Measurements from ENCODE around the gene DLL3.

Gene DLL3

DNA sequence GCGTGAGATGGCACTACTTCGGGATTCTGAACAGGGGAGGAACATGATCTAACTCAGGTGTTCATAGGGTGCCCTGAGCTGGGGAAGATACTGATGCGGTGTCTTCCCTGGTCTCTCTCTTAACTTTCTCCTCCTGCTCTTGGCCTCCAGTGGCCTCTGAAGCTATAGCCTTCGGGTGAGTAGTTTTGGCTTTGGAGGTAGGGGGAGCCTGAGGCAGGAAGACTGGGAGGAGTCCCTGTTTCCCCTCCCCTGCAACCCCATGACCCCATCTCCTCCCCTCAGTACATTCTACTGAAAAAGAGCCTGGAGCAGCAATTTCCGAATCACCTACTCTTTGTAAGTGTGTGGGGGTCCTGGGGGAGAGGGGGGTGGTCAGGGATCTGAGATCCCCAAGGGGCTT is 19.7 kb downstream of the DLL3 start:
- no peak for DNase-seq

DNA sequence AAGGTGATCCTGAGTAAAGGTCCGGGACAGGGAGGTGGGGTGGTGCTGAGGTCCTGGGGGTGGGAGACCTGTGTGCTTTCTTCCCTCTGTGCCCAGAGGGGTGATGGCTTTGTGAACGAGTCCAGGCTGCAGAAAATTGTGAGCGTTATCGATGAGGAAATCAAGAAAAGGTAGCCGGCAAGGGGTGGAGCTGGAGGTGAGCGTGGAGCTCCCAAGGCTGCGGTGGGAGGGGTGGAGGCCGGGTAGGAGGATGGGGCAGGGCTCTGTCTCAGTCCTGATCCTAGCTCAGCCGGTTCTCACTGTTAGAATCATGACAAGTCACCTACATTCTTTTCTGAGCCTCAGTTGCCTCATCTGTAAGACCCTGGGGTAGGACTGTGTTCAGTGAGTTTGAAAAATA is 20.2 kb downstream of the DLL3 start:
- DNase-seq: no peak

DNA sequence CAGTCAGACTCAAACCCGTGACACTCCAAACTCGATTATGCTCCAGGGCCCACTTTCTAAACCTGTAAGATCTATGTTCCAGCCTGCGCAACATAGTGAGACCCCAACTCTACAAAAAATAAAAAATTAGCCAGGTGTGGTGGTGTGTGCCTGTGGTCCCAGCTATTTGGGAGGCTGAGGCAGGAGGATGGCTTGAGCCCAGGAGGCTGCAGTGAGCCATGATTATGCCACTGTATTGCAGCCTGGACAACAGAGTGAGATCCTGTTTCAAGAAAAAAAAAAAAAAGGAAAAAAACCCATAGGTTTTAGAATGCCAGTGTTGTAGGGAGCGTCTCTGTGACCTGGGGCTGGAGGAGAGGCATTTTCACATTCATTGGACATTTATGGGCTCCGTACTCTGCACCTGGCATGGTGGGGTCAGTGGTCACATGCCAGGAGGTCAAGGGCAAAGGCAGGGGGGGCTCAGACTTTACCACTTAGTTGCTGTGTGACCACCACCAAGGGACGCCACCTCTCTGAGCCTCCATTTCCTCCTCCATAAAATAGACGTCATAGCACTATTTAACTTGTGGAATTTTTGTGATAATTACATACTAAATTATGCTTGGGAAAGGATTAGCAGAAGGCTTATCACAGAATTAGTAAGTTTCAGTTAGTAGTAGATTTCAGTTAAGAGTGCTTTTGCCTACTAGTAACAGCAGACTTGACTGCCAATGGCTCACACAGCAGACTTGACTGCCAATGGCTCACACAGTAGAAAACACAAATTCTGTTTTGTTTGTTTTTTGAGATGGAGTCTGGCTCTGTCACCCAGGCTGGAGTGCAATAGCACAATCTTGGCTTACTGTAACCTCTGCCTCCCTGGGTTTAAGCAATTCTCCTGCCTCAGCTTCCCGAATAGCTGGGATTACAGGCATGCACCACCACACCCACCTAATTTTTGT is 22.1 kb downstream of the DLL3 start:
- DNase-seq: no peak

DNA sequence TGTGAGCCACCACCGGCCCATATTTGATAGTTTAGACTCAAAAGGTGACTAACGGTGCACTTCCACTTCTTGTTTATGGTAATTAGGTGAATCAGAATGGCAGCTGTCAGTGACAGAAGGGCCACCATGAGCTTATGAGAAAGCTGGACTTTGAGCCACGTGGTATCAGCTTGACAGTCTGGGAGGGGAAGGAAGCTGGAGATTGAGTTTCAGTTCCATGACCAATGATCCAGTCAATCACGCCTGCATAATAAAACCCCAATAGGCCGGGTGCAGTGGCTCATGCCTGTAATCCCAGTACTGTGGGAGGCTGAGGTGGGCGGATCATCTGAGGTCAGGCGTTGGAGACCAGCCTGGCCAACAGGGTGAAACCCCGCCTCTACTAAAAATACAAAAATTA is 25.7 kb downstream of the DLL3 start:
- no peak for DNase-seq

DNA sequence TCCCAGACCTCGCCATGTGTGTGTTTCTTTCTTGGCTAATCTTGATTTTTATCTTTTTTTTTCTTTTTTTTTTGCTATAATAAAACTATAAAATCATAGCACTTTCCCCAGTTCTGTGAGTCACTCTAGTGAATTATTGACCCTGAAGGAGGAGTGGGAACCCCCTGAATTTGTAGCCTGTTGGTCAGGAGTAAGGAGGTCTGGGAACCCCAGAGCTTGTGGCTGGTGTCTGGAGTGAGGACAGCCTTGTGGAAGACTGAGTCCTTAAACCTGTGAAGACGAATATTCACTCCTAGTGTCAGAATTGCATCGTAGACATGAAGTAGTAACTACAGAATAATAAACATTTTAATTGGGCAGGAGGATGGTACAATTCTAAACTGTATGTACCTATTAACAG is 26.5 kb downstream of the DLL3 start:
- no peak for DNase-seq

DNA sequence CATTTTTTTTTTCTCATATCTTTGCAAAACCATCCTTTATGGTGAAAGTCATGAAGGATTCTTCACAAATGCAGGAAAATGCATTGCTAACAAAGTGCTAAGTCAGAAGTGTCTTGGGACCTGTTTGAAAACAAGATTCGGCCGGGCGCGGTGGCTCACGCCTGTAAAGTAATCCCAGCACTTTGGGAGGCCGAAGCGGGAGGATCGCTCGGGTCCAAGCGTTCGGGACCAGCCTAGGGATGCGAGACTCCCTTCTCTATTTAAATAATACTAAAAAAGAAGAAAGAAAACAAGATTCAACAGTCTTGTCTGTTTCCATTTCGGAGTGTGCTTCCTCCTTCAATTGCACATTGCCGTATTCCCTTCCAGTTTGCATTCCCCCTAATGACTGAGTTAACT is 33.1 kb downstream of the DLL3 start:
- DNase-seq: no peak

DNA sequence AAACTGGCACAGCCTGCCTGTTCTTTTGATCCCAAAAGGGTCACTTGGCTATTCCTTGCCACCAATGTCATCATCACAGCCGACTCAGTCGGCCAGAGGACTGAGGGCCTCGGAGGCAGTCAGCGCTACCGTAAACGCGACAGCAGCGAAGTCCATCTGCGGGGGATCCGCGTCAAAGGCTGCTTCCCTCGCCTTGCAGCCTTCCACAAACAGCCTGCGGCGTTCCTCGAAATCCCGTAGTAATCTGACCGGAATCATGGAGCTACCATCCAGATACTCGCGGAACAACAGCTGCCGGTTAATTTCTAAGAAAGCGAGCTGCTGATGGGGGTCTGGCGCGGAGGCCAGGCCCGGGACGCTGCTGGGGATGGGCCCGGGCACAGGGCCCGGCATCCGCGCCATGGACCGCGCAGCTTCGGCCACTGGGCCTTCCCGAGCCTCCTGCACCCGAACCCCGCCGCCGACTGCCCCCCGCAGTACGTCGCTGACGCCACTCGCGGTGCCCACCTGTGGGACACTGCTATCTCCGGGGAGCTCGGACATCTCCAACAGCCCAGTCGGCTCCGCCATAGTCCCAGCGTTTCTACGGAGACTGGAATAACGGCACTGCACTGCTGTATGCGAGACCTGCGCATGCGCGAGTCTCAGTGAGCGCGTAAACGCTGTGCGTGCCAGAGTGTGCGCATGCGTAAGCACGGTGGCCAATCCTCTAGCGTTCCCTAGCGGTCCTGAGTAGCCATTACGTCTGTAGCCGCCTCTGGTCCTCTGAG is 33.7 kb downstream of the DLL3 start, which contains the start of gene EID2B:
Gene EID2B, minus strand, starts transcription at position 620 of the 770 bp plus-strand sequence. Its CDS starts 50 bp downstream, at position 570.
- DNase-seq: peak; percentile 90

DNA sequence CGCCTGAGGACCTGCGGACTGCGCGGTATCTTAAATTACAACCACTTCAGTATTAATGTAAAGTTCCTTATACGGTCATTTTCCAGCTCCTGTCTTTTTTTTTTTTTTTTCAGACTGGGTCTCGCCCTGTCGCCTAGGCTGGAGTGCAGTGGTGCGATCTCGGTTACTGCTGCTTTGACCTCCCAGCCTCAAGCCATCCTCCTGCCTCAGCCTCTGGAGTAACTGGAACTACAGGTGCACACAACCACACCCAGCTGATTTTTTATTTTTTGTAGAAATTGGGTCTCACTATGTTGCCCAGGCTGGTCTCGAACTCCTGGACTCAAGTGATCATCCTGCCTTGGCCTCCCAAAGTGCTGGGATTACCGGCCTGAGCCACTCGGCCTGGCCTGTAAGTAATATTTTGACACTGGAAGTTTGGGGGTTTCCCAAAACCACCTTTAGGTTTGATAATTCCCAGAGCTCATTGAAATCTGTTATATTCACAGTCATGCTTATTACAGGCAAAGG is 34.3 kb downstream of the DLL3 start:
- DNase-seq: no peak

DNA sequence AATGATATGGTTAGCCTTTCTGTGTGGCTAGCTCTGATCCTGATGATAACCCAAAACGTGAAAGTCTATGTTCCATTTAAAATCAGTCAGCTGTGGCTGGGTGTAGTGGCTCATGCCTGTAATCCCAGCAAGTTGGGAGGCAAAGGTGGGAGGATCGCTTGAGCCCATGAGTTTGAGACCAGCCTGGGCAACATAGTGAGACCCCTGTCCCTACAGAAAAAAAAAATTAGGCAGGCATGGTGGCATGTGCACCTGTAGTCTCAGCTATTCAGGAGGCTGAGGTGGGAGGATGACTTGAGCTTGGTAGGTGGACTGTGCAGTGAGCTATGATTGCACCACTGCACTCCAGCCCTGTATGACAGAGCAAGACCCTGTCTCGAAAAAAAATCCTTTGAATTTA is 35.0 kb downstream of the DLL3 start:
- DNase-seq: no peak

DNA sequence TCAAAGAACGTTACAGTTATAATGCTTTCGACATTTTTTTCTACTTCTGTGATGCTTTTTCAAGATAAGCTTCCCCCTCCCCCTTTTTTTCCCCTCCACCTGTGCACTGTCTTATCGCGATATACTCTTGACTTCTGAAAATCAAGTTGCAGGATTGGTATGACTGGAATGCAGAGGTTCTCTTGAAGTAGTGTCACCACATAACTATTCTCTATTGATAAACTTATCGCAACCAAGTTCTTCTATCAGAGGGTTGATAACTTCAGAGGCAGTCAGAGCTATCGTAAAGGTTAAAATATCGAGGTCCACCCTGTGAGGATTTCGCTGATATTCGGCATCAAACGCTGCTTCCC is 40.4 kb downstream of the DLL3 start:
- no peak for DNase-seq

DNA sequence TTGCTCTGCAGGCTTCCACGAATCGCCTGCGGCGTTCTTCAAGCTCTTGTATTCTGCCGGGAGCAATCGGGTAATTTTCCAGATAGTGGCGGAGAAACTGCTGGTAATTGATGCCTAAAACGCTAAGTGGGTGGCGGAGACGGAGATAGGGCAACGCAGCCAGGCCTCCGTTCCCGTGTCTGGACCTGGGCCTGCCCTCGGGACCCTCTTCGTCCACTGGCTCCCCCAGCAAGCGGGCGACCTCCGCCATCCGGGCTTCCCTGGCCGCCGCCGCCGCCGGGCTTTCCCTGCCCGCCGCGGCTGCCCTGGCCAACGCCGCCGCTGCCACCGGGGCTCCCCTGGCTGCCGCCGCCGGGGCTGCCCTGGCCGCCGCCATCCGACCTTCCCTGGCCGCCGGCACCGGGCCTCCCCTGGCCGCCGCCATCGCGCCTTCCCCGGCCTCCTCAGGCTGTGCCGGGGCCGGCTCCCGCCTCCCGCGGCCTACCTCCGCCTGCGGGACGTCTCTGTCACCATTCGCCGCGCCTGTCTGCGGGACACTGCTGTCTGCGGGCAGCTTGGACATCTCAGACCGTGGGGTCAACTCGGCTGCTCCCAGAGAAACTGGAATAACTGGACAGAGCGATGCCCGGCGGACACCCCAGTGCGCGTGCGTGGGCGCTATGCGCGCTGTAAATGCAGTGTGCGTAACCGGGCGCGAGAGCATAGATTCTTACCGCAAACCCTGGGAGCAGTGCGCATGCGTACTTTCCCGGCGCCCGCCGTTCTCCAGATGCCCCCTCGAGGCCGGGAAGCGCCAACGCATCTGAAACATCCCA is 41.0 kb downstream of the DLL3 start, which contains the start of gene EID2:
Gene EID2, minus strand, starts transcription at position 644 of the 815 bp plus-strand sequence. Its CDS starts 82 bp downstream, at position 562.
- DNase-seq: peak; percentile 85

DNA sequence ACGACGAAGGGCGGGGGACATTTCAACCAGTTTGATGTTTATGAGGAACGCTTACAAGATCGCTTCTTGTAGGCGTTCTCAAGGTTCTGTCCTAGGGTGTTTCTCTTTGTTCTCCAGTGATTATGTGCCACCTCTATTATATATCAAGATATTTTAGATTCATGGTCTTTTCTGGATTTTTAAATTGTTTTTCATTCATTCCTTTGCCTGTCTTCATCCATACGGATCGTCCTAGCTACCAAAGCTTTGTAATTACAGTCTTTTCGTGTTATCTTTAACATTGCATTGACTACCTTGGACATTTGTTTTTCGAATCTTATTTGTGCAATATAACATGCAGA is 41.6 kb downstream of the DLL3 start:
- no peak for DNase-seq

DNA sequence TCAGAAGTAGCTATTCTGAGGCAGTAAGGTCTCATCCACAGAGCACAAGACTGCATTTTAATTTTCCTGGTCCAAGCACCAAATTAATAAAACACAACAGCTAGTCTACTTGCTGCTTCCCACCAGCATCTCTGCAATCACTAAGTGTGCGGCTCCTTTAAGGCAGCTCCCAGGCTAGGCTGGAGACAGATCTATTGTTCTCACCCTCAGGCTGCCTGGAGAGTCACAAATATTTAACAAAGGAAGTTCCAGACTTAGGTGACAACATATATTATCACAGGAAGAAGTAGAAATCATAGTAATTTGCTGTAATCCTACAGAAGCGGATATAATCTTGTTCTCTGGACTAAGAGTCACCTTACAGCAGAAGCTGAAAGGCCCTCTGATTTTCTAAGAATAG is 43.5 kb downstream of the DLL3 start:
- no peak for DNase-seq

DNA sequence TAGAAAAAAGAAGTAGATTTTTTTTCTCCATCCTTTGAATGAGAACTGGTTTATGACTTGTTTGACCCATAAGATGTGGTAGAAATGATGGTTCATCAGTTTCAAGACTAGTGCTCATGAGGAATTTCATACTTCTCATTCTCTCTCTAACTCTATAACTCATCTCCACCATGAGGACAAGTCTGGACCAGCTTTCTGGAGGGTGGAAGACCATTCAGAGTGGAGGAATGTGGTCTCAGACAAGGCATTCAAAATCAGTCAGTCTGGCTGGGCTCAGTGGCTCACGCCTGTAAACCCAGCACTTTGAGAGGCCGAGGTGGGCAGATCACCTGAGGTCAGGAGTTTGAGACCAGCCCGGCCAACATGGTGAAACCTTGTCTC is 44.7 kb downstream of the DLL3 start:
- DNase-seq: no peak

DNA sequence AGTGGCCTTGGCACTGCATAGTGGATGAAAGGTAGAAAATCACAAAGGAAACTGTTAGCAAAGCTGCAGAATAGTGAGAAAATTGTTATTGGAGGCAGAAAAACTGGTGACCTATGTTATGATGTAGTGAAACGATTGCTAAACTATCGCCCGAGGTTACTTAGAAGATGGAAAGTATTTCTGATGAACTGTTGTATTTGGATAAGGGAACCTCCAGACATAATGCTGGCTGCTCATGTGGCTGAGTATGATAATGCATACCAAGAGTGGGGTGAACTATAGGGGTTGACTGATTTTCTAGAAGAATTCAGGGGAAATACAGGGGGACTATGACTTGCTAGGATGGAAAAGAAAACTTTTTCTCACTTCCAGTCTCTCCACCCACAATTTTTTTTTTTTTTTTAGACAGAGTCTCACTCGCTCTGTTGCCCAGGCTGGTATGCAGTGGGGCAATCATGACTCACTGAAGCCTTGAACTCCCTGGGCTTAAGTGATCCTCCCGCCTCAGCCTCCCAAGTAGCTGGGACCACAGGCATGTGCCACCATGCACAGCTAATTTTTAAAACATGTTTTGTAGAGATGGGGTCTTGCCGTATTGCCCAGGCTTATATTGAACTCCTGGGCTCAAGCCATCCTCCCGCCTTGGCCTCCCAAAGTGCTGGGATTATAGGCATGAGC is 45.6 kb downstream of the DLL3 start:
- no peak for DNase-seq

DNA sequence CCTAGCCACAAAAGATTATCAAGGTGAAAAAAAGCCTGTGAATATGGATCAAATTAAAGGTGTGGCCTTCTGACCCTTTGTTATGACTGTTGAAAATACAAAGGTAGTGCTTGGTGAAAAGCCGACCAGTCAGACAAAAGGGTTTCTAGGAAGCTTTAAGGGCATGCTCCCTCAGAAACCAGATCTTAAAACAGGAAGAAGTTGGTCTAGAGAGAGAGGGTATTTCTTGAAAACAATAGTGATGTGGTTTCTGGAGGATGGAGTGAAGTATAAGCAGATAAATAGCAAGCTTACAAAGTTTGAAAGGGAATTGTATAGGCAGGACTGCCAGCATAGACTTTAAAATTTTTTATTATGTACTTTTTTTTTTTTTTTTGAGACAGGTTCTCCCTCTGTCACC is 46.2 kb downstream of the DLL3 start:
- no peak for DNase-seq

DNA sequence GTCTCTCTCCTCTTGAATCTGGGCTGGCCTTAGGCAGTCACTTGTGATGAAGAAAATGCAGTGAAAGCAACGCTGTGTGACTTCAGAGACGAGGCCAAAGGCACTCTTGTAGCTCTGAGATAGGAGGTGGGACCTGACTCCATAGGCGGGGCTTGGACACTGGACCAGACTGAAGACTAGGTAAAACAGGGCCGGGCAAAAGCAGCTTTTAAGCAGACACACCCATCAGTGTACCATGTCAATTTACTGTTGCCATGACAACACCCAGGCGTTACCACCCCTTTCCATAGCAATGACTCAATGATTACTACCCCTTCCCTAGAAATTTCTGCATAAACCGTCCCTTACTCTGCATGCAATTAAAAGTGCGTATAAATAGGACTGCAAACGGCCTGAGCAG is 47.9 kb downstream of the DLL3 start:
- DNase-seq: no peak

DNA sequence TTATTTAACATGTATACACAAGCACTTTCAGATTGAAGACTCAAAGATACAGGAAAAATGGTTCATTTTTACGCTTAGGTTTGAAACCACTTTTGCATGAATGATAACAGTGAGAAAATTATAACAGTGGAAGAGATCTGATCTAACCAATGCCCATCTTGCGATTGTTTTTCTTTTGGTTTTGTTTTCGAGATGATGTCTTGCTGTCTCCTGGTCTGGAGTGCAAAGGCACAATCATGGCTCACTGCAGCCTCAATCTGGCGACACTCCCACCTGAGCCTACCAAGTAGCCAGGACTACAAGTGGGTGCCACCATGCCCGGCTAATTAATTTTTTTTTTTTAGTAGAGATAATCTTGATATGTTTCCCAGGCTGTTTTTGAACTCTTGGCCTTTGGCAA is 51.5 kb downstream of the DLL3 start:
- DNase-seq: no peak

DNA sequence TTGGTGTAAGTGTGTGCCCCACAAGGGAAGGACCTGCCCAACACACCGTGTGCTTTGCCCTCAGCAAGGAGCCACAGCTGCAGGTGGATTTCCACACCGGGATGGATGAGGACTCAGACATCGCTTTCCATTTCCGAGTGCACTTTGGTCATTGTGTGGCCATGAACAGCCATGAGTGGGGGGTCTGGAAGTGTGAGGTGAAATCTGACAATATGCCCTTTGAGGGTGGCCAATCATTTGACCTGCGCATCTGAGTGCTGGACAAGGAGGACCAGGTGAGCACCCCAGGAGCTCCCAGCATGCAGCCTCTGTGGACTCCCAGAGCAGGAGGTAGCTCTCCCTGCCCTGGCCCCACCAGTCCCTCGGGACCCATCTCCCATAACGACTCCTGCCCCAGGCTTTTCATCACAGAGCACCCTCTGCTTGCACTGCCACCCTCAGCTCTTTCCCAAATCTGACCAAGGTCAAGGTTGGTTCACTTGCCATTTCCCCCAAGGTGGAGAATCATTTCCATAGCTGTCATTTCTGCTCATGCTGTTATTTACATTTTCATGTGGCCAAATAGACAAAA is 54.4 kb downstream of the DLL3 start:
- no peak for DNase-seq

DNA sequence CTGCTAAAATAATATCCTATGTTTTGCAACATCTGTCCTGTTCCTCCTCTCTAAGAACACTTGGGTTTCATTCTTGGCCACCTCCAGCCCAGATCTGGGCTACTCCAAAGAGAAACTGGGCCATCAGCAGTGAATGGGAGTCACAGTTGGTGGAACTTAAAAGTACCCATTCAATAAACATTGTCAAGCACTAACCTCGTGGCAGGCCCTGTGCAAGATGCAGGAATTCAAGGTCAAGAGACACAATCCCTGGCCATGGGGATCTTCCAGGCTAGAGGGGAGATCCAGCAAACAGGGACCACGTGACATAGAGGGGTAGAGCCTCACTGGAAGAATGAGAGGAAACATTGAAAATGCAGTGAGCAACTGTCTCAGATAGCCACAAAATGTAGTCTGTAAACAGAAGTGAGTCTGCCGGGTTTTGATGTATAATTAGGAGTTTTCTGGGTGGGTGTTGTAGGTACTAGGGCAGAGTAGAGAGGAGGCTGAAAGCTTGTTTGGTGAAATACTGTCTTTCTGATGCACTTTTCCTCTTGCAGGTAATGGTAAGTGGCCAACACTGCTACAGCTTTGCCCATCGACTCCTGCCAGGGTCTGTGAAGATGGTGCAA is 56.1 kb downstream of the DLL3 start:
- no peak for DNase-seq

DNA sequence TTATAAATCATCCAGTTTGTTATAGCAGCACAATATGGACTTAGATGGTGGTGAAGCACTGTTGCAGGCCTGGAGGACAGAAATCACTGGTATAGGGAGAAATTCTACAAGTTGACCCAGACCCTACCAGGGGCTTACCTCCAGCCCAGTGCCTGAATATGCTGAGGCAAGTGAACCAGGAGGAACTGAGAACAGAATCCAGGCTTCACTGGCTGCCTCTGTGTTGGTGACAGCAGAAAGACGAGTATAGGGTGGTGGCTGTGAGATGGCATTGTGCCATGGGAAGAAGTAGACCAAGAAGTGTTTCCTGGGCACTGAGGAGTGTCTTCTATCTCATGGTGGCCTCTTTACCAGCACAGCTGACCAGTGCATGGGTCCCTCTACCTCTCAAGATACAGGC is 57.1 kb downstream of the DLL3 start:
- no peak for DNase-seq

Data from DMS79 (cell line).